GM18909 (cell line): ENCODE results near the gene MORC2.
A peak's percentile ranks its signal among the peaks of the same experiment; 100 is the strongest.

Experiments used
- ATAC-seq: cut with Tn5 transposase; IDR thresholded peaks from one replicate; pipeline ENCODE4 v1.9.1; 2021; ENCODE audit warnings: mild to moderate bottlenecking; ENCODE audit not compliant: unreplicated experiment, poor library complexity

The MORC2 gene

GRCh38 chr22:30968015-30968923 is at the start of gene MORC2:
TSS of gene MORC2 (minus strand) at chr22:30968774. CDS start at chr22:30967889, 885 bp downstream.
- ATAC-seq = peak; percentile 18

- no peak for ATAC-seq
Observed at GRCh38 chr22:31005535-31005934, 37.0 kb upstream of the MORC2 start.

GRCh38 chr22:31001124-31001770 is 32.7 kb upstream of the MORC2 start:
- no peak for ATAC-seq

- no peak for ATAC-seq
Observed at GRCh38 chr22:30998329-30998728, 29.8 kb upstream of the MORC2 start.

GRCh38 chr22:30996462-30996861 is 27.9 kb upstream of the MORC2 start:
- no peak for ATAC-seq

GRCh38 chr22:30994960-30995359 is 26.4 kb upstream of the MORC2 start:
- no peak for ATAC-seq

- no peak for ATAC-seq
Observed at GRCh38 chr22:30992565-30992964, 24.0 kb upstream of the MORC2 start.

- no peak for ATAC-seq
Observed at GRCh38 chr22:30990690-30991089, 22.1 kb upstream of the MORC2 start.

- ATAC-seq = no peak
Observed at GRCh38 chr22:30989474-30989873, 20.9 kb upstream of the MORC2 start.

- no peak for ATAC-seq
Observed at GRCh38 chr22:30985561-30986208, 17.1 kb upstream of the MORC2 start.

- ATAC-seq = no peak
Observed at GRCh38 chr22:30984317-30984716, 15.7 kb upstream of the MORC2 start.

GRCh38 chr22:30982512-30982911 is 13.9 kb upstream of the MORC2 start:
- no peak for ATAC-seq

- ATAC-seq = no peak
Observed at GRCh38 chr22:30979932-30980331, 11.4 kb upstream of the MORC2 start.

GRCh38 chr22:30978304-30978962 is 9.9 kb upstream of the MORC2 start:
- no peak for ATAC-seq

- no peak for ATAC-seq
Observed at GRCh38 chr22:30970356-30970746, 1.8 kb upstream of the MORC2 start.

- peak; percentile 37 for ATAC-seq
Observed at GRCh38 chr22:30969532-30970355, 1.2 kb upstream of the MORC2 start.

GRCh38 chr22:30968924-30969531 is 454 bp upstream of the MORC2 start, which contains the start of gene TUG1:
TSS of gene TUG1 (plus strand) at chr22:30969265.
- peak; percentile 91 for ATAC-seq

GRCh38 chr22:30964858-30965257 is 3.7 kb downstream of the MORC2 start:
- ATAC-seq = no peak

GRCh38 chr22:30955153-30955552 is 13.4 kb downstream of the MORC2 start:
- ATAC-seq = no peak
